SW480 (cell line): Measurements from ENCODE around the gene OR2T2.
"Not testable (repeated sequence)": the region's sequence is repeated elsewhere in the genome, so short reads cannot be mapped to it uniquely, and the experiment has no call there.

Source experiments
- DNase-seq: peaks from one replicate; pipeline ENCODE4 v3.0.0-alpha.2; 2016; ENCODE audit warnings: low spot score

The OR2T2 gene

DNA sequence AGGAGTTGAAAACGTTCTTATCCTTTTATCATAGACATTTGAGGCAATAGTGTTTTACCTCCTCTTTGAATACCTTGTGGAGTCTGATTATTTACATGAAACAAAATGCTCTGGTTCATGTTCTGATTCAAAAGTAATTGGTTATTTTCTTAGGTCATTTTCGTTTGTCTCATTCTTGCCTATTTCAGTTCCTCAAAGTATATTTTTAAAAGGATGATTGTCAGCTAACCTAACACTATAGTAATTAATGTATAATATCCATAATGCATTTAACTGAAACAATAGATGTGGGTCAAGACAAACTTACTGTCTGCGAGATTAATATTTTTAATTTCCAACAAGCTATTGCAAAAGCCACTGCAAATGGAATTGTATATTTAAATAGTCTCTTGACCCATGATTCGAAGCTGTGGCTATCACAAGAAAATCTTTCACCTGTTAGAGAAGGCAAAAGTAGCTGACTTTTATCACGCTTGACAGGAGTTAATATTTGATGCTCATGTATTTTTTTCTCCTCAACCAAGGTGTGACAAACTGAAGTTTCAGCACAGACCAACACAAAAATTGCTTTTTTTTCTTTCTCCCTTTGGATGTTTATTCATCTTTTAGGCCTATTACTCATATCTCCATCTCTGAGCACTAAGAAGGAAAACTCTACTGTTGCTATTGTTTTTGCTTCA lies 5.2 kb downstream of the OR2T2 start:
- not testable (repeated sequence) for DNase-seq

DNA sequence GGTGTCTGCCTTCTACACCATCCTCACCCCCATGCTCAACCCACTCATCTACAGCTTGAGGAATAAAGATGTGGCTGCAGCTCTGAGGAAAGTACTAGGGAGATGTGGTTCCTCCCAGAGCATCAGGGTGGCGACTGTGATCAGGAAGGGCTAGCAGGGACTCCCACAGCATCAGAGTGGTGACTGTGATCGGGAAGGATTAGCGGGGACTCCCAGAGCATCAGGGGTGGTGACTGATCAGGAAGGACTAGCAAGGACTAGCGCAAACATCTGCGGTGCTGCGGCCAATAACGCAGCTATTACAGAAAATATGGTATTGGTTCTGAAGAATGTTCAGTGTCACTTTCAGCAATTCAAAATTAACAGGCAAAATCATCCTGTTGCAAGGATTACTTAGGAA lies 8.2 kb downstream of the OR2T2 start:
- DNase-seq = not testable (repeated sequence)

DNA sequence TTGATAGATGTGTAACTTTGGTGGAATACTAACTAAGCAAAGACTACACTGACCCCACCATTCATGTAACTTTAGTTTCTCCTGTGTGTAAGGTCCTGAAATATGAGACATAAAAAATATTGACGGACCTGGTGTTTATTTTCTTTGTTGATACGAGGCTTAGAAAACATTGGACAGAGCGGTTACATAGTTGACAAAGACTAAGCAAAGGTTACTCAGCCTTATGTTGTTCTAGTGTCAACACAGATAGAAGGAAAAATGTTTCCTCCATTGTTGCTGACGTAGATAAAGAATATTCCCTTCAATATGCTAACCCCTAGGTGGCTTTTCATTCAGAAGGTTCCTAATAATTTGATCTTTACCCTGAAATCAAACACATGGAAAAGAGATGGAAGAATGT lies 9.6 kb downstream of the OR2T2 start:
- not testable (repeated sequence) for DNase-seq

DNA sequence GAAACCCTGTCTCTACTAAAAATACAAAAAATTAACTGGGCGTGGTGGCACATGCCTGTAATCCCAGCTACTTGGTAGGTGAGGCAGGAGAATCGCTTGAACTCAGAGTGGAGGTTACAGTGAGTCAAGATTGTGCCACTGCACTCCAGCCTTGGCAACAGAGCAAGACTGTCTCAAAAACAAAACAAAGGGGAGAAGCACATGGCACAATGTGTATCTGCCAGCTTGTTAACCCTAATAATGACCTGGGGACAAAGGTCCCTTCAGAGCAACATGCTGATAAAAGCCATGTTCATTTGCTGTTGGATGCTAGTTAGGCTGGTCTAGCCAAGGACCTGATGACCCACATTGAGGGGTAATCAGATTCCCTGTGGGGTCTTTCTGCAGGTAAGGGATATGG lies 11.2 kb downstream of the OR2T2 start:
- not testable (repeated sequence) for DNase-seq

DNA sequence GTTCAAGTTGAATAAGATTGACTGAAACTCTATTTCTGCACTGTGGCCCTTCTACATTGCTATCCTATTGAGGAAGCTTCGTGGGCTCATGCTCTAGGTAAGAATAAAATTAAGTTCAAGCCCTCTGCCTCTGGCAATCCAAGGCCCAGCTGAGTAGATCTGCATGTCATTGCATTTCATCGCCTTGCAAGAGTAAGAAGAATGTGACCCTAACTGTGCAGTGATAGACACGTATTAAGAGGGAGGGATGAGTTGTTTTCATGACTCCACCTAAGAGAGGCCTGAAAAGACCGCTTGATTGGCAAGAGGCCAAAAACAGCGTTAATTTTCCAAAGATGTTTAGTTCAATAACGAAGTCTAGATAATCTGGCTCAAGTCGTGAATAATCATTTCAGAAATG lies 13.7 kb downstream of the OR2T2 start:
- DNase-seq = not testable (repeated sequence)

DNA sequence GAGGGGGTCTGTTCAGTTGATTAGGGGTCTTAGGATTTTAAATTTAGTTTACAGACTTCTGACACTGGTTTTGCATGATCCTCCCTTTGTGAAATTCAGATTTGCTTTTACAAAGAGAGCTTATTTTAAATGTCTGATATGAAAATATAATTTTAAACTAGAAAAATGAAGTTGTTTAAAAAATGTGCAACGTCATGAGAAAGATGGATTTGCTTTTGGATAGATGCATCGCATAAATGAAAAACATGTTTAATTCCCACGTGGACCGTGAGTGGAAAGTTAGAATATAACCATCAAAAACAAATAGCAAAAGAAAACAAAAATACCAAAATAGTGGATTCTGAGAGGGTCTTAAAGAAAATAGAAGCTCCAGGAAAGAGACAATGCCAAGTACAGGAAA lies 25.7 kb downstream of the OR2T2 start:
- DNase-seq = no peak

DNA sequence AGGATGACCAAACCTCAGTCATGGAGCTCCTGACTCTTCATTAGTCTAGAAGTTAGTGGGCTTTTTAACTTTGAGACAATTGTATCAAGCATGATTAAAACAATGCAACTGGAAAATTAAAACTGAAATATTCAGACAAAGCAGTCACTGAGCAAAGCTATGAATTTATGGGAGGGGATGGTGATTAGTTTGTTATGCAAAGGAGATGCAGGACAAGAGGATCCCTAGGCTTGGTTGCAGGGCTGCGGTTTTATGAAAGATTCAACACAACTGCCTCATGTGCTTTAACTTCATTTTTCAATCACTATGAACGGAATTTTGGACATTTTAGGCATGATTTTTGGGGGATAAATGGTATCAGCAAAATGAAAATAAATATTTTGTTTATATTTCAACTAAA lies 26.7 kb downstream of the OR2T2 start:
- not testable (repeated sequence) for DNase-seq

DNA sequence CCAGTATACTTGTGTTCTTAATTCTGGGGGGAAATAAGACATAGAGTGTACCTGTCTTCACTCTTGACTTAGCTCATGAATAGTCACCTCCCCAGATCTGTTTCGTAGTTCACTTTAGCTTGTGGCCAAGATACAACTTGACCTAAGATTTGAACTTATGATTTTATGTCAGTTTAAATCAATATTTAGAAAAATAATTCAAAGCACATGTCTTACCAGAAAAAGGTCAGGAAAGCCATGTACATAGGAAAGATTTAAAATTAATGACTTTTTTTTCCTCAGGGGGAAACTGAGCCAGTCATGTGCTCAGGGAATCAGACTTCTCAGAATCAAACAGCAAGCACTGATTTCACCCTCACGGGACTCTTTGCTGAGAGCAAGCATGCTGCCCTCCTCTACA lies 27.6 kb downstream of the OR2T2 start, which contains the start of gene OR2T3:
Gene OR2T3, plus strand, starts transcription at position 301 of the 400 bp plus-strand sequence. Its CDS starts 0 bp downstream, at position 301.
- not testable (repeated sequence) for DNase-seq

DNA sequence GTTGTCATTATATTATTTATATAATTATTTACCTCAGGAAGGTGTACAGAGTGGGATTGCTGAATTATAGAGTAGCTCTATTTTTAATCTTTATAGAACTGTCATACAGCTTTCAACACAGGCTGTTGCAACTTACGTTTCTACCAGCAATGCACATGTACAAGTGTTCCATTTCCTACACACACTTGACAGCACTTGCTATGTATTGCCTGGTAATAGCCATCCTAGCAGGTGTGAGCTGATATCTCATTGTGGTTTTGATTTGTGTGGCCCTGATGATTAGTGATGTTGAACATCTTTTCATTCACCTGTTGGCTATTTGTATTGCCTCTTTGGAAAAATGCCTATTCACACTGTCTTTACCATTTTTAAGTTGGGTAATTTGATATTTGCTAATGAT lies 30.2 kb downstream of the OR2T2 start:
- not testable (repeated sequence) for DNase-seq

DNA sequence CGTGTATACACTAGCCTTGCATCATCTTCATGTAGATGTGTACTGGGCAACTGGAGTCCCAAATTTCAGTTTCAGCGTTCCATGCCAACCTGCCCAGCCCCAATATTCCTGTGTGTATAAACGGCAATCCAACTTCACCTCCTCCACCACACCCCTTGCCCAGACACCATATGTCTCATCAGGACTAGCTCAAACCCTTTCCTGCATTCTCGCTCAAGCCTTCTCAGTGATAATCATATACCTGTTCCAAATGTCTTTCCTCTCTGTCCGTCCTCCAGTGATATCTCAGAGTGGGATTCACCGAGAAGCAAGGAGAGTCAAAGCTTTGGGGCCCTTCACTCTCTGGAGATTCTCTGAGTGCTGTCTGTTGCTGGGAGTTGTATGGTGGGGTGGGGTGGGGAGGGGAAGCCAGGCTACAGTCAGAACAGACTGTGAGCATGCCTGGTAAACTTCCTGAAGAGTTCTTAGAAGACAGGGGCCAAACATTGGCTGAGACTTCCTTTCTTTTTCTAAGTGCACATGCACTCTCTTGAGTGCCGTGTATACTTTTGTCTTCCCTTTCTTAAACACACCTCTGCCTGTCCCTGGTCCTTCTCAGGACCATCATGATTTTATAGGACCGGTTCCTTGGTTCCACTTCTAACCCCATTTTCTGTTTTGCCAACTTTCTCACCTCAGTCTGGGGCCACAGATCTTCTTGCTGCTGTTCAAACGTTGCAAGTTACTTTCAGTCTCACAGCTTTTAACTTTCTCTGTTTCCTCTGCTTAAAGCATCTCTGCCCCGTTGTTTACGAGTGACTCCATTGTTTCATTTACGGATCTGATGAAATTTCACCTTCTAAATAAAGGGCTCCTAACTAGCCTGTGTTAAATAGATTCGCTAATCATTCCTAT lies 36.5 kb downstream of the OR2T2 start:
- not testable (repeated sequence) for DNase-seq

DNA sequence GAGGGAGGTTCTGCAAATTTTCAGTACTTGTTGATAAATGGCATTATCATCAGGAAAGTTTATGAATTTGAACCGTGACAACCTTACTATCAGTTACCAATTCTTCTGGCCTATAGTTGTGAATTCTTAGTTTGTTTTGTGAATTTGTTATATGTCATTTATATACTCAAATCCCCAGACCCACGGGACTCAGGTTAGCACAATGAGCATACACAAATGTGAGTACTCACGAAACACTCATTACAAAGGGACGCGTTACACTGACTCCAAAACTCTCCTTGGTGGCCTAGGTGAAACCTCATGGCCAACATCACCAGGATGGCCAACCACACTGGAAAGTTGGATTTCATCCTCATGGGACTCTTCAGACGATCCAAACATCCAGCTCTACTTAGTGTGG lies 42.9 kb downstream of the OR2T2 start, which contains the start of gene OR2T5:
Gene OR2T5, plus strand, starts transcription at position 301 of the 400 bp plus-strand sequence. Its CDS starts 0 bp downstream, at position 301.
- not testable (repeated sequence) for DNase-seq

DNA sequence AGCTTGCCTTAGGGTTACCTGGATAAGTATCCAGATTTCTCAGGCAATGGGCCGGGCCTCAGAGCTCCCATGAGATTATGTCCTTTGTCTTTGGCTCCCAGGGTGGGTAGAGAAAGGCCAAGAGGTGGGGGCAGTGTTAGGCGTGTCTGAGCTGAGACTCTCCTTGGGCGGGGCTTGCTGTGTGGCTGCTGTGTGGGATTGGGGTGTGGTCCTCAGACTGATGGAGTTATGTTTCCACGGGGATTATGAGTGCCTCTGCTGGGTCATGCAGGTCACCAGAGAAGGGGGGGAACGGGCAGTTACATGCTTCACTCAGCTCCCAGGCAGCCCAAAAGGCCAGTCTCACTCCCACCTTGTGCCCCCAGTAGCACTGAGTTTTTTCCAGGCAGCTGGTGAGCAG lies 51.2 kb downstream of the OR2T2 start:
- DNase-seq = not testable (repeated sequence)

DNA sequence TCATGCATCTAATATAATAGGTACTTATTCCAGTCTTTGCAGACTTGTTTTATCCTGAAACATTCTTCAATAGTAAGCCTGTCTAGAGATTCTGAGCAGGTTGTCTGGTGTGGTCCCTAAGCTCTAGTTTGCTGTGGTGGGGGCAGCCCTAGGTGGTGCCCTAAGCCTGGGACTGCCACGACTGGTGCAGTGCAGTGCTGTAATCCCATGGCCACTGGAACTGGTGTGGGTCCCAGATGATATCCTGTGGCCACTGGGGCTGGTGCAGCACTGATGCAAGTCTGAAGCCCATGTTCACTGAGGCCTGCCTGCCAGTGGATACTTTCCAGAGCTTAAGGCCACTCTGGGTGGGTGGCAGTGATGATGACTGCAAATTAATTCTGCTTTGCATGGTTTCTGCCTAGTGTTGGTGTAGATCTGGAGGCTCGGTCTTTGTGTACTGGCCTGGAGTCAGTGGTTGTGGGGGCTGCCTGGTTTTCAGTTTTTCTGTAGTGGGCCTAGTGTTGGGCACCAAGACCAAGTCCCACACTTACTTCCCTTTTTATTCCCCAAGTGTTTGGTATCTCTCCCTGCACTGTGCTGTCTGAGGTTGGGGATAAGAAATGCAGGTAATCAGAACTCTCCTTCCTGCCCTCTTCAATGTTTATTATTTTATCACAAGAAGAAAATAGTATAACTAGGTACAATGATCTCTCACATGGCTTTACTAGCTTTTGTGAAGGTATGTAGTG lies 55.0 kb downstream of the OR2T2 start:
- DNase-seq = not testable (repeated sequence)
